Measurements from ENCODE around the gene PACS1. TPM values are rescaled to one million over a fixed set of nuclear protein-coding genes. Genes with fewer than 3 reads are reported as not detected.

Gene PACS1
- polyA plus RNA-seq, 1 of the 3 experiments (the other 2 are of a cell fraction) = 37.3 TPM

DNA sequence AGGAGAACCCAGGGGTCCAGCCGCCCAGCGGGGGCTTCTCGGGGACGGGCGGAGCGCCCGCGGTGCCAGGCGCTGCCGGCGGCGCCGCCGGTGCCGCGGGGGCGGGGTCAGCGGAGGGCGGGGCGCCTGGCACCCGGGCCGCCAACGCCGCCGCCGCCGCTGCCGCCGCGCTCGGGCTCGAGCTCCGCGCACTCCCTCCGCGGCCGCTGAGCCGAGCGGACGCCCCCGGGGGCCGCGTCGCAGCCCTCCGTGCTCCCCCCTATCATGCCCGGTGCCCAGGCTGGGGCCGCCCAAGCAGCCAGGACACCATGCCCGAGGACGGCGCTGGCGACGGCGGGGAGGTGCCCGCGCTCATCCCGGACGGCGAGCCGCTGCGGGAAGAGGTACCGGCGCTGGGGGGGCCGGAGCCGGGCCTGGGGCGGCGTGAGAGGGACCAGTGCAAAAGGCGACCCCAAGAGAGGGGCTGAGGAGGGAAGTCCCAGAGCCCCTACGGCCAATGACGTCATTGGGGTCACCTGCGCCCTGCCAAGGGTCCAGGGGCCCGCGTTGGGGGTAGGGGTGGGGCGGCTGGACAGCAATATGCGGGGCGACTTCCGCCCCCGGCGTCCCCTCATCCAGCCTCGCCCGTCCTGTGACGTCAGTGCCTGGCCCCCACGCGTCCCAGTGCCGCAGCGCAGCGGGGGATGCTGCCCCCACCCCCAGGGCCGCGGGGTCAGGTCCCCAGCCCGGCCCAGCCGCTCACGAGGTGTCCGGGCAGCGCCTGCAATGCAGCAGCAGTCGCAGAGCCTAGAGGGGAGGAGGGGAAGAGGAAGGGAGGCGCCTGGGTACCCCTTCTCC, 221.9 kb downstream of the PACS1 start, which contains the start of gene TMEM151A:
TMEM151A (plus strand) TSS at position 189 of the 837 bp plus-strand sequence; CDS start at position 309, 120 bp downstream.
- no peaks in the 10 kb centered on the region for H3K36me3 ChIP-seq (replicated peaks in 1 of 2; ENCODE audit: control insufficient read depth in 1 of 2, insufficient read depth in 2 of 2, low read length in 1 of 2)
- H3K9ac ChIP-seq = no peak within 1 kb of the TSS
- no peak within 1 kb of the TSS for H2AFZ ChIP-seq (ENCODE audit: low read depth)
- no peaks in the 10 kb centered on the region for H3K9me2 ChIP-seq
- H3K27me3 ChIP-seq (ENCODE audit: insufficient read depth) = no peaks in the 10 kb centered on the region
- WGBS (ENCODE audit: low lambda C conversion rate) = 3% methylated on average over 15 of the region's 95 CpGs
- H3K79me2 ChIP-seq (ENCODE audit: insufficient read depth) = peaks cover 18% of the 10 kb centered on the region; the same call in 1 of the 2 replicates
- peaks cover 9% of the 10 kb centered on the region for H3F3A ChIP-seq (replicated peaks; ENCODE audit: insufficient read depth)
- peaks cover 7 to 32% of the 10 kb centered on the region in 2 experiments; a peak in 2 of 4 replicates for H3K4me1 ChIP-seq (ENCODE audit: control insufficient read depth in 1 of 2, insufficient read depth in 2 of 2, low read depth in 1 of 2, low read length in 1 of 2)
- peak within 1 kb of the TSS; percentile 76 for H3K4me2 ChIP-seq
- TF ChIP-seq FOXM1 (IDR thresholded peaks at IDR 0.05; ENCODE audit: low read depth) (no peak), TAF1 (IDR thresholded peaks at IDR 0.05; ENCODE audit: borderline replicate concordance, low read depth, low read length) (no peak)
- H4K20me1 ChIP-seq (ENCODE audit: insufficient read depth) = no peaks in the 10 kb centered on the region
- H3K4me3 ChIP-seq (ENCODE audit: low read depth in 2 of 2, low read length in 1 of 2) = peak within 1 kb of the TSS; percentile 56 to 58
- peak; percentile 84 for DNase-seq
- POLR2A ChIA-PET = interaction anchor here (1.3 to 4.2 kb wide), 3 partner anchors 15 to 24 kb away, joined by 3 to 19 read pairs (median 4); partner anchors contain the start of gene RAB1B
- peak within 1 kb of the TSS in 1 of 2 experiments; percentile 69; a peak in 1 of 4 replicates for H3K27ac ChIP-seq (ENCODE audit: low read depth in 2 of 2, low read length in 1 of 2)
- CTCF ChIA-PET = interaction anchor here (0.6 to 6.2 kb wide), 5 partner anchors 11 to 254 kb away, joined by 3 to 63 read pairs (median 4); no protein-coding TSS in a partner anchor
- no peaks in the 10 kb centered on the region for H3K9me3 ChIP-seq

DNA sequence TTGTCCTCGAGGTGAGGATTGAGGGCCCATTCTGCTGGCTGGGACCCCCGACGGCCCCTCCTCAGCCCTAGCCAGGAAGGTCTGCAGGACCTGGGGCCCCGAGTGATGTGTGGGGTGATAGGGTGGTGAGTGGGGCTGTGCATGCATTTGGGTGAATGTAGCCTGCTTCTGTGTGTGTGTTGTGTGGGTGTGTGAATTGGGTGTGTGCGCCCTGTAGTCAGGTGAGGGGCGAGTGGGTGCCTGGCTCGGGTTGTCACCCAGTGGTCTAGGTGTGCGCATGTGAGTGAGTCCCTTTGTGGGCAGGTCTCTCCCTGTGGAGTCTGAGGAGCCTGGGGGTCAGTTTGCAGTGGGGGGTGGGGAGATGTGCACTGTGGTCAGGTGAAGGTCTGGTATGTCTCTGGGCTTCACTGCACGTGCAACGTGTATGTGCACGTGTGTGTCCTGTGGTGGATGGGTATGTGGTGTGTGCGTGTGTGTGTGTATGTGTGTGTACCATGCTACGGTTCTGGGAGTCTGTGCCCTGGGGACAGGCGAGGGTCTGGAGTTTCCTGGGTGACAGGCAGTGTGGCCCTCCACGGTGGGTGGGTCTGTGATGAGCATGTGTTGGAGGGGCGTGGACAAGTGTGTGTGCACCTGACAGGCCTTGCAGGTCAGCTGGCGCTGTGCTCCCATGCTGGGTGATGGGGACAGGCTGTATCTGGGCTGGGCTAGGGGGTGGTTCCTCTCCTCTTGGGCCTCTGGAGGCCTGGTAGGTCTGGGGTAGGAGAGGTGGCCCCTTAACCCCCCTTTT, 222.7 kb downstream of the PACS1 start:
- Histone ChIP-seq H3K27ac (ENCODE audit: low read depth in 2 of 2, low read length in 1 of 2) (no peak overlapping the region; a peak in 1 of 4 replicates), H3F3A (replicated peaks; ENCODE audit: insufficient read depth) (peaks cover 9% of the 10 kb centered on the region), H3K4me3 (ENCODE audit: low read depth in 2 of 2, low read length in 1 of 2) (peak overlapping the region; percentile 26 to 56; a peak in 3 of 4 replicates), H3K36me3 (replicated peaks in 1 of 2; ENCODE audit: control insufficient read depth in 1 of 2, insufficient read depth in 2 of 2, low read length in 1 of 2) (no peaks in the 10 kb centered on the region), H3K9me3 (no peaks in the 10 kb centered on the region), H4K20me1 (ENCODE audit: insufficient read depth) (no peaks in the 10 kb centered on the region), H2AFZ (ENCODE audit: low read depth) (no peak overlapping the region), H3K9ac (no peak overlapping the region), H3K9me2 (no peaks in the 10 kb centered on the region), H3K79me2 (ENCODE audit: insufficient read depth) (peaks cover 10% of the 10 kb centered on the region; the same call in 1 of the 2 replicates), H3K27me3 (ENCODE audit: insufficient read depth) (no peaks in the 10 kb centered on the region), H3K4me1 (ENCODE audit: control insufficient read depth in 1 of 2, insufficient read depth in 2 of 2, low read depth in 1 of 2, low read length in 1 of 2) (peaks cover 7 to 24% of the 10 kb centered on the region in 2 experiments; a peak in 2 of 4 replicates), H3K4me2 (peak overlapping the region; percentile 76)
- ChIA-PET POLR2A (no interaction called here), CTCF (no interaction called here)
- WGBS (ENCODE audit: low lambda C conversion rate) = 54% methylated on average over 16 of the region's 17 CpGs
- no peak for TF ChIP-seq ELF1 (IDR thresholded peaks at IDR 0.05)
- TF ChIP-seq TEAD4 (IDR thresholded peaks at IDR 0.05; ENCODE audit: borderline replicate concordance, insufficient read depth) = no peak
- no peak for TF ChIP-seq MEF2A (IDR thresholded peaks at IDR 0.05; ENCODE audit: borderline replicate concordance, low read depth)
- TF ChIP-seq EP300 (IDR thresholded peaks at IDR 0.05; ENCODE audit: borderline replicate concordance in 1 of 2, low read depth in 1 of 2, low read length in 1 of 2) = no peak
- no peak for TF ChIP-seq GABPA (IDR thresholded peaks at IDR 0.05; ENCODE audit: low read depth)
- no peak for TF ChIP-seq JUND (IDR thresholded peaks at IDR 0.05)
- no peak for TF ChIP-seq CHD2 (IDR thresholded peaks at IDR 0.05; ENCODE audit: low read length, partially characterized antibody)
- TF ChIP-seq, protein P1, sequence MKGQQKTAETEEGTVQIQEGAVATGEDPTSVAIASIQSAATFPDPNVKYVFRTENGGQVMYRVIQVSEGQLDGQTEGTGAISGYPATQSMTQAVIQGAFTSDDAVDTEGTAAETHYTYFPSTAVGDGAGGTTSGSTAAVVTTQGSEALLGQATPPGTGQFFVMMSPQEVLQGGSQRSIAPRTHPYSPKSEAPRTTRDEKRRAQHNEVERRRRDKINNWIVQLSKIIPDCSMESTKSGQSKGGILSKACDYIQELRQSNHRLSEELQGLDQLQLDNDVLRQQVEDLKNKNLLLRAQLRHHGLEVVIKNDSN (IDR thresholded peaks at IDR 0.05; ENCODE audit: borderline replicate concordance, low read depth) = no peak
- TF ChIP-seq SMC3 (IDR thresholded peaks at IDR 0.05; ENCODE audit: low read depth, low read length) = no peak
- no peak for TF ChIP-seq MXI1 (IDR thresholded peaks at IDR 0.05; ENCODE audit: low read depth, low read length)
- TF ChIP-seq, protein P2, sequence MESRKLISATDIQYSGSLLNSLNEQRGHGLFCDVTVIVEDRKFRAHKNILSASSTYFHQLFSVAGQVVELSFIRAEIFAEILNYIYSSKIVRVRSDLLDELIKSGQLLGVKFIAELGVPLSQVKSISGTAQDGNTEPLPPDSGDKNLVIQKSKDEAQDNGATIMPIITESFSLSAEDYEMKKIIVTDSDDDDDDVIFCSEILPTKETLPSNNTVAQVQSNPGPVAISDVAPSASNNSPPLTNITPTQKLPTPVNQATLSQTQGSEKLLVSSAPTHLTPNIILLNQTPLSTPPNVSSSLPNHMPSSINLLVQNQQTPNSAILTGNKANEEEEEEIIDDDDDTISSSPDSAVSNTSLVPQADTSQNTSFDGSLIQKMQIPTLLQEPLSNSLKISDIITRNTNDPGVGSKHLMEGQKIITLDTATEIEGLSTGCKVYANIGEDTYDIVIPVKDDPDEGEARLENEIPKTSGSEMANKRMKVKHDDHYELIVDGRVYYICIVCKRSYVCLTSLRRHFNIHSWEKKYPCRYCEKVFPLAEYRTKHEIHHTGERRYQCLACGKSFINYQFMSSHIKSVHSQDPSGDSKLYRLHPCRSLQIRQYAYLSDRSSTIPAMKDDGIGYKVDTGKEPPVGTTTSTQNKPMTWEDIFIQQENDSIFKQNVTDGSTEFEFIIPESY (IDR thresholded peaks at IDR 0.05; ENCODE audit: borderline replicate concordance, low read depth) = no peak
- TF ChIP-seq YY1 (IDR thresholded peaks at IDR 0.05; ENCODE audit: low read depth) = no peak
- no peak for DNase-seq

Measured in SK-N-SH (cell line).